HG03442 (cell line): ENCODE data around the gene RAD51B.
"Not testable (repeated sequence)": the region's sequence is repeated elsewhere in the genome, so short reads cannot be mapped to it uniquely, and the experiment has no call there.

Experiments used
- ATAC-seq: cut with Tn5 transposase; IDR thresholded peaks from one replicate; pipeline ENCODE4 v1.9.1; 2021; ENCODE audit warnings: mild to moderate bottlenecking, moderate library complexity; ENCODE audit not compliant: unreplicated experiment

RAD51B gene

DNA sequence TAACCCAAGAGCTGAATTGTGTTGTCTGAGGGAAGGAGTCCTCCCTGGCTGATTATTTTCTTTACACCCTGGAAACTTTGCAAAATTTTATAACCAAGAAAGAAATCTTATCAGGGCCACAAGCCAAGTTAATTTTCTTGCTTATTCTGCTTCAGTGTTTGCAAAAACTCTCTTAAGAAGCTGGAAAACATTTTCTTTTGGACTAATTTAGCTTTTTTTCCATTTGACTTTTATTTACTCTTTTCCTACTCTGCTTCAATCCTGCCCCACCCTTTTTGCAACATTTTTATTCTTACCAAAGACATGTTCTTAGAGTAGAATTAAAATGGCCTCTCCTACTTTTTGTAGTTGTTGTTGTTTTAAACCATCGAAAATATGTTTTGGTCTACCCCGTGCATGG lies 594.5 kb downstream of the RAD51B start:
- ATAC-seq = no peak

- no peak for ATAC-seq
Measured at GRCh38 chr14:68416171-68416570, 596.6 kb downstream of the RAD51B start.

DNA sequence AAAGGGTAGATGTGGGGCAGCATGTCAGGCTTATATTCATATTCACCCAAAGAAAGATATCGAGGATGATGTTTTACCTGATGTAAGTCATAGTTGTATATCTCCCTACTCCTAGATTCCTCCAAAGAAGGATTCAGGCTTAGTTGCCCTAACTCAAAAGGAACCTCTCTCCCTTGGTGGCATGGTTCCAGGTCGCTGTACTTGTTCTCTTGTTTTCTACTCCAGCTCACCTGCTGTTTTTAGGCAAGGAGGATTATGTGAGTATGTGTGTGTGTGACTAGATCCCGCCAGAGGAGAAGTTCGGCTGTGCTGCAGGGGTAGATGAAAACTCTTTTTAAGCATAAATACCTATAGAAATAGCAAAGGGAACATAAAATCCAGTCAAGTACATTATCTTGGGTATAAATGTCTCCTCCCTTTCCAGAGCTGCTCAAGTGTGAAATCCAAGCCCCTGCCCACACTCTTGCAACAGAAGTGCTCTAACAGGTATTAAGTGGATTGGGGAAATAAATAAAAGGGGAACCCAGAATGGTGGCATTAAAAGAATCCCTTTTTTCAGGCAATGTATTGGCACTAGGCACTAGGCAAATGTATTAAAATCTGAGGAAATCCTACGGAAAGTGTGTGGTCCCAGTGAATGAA lies 597.6 kb downstream of the RAD51B start:
- no peak for ATAC-seq

DNA sequence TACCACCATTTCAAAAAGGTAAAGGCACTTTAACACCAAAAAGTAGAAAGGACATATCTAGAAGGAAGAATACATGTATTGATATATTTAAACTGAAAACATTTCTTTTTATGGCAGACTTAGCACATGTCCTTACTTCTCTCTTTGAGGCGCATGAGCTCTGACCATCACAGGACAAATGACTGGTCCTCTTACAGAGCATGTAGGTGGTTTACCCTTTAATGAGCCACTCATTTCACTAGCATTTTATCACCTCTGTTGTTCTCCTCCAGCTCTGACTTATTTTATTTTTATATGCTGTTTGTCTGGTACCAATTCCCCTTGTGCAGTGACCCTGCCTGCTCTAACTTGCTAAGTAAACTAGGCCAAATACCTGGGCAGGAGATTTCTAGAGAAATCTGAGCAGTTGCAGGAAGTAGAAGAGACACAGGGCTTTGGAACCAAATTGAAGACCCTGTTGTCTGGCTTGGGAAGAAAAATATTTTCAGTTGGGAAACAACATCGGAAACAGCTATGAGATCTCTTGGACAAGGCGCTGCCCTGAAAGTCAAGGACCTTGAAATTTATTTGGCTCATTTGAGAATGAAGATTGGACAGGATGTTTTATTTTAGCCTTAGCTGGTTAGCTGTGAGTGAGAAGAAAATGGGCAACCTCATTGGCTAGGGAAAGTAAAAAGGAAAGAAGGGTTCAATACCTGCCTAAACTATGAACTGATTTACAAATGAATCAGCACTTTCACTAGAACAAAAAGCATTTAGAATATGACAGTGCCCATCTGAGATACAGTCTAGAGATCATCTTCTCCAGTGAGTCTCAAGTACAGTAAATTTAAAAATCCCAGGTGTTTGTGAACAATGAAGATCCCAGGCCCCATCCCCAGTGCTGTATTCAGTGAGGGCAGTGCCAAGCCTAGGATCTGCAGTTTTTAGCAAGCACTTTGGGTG lies 598.9 kb downstream of the RAD51B start:
- ATAC-seq = no peak

GRCh38 chr14:68420350-68420749 lies 600.8 kb downstream of the RAD51B start:
- ATAC-seq = no peak

DNA sequence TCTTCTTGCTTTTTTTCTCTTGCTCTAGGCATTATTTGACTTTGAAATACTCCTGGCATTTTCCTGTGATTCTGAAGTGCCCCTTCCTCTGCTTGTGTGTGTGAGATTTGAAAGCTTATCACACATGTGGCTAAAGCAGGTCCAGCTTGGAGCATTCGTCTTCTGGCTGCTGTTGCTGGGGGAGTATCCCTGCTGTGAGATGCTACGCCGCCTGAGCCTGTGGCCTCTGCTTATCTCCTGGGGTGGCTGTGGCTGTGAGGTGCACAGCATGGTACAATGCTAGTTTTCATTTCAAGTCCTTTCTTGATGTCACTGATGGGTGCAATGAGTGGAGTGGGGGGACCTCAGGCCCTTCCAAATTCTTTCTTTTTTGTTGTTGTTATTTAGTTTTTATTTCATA lies 601.5 kb downstream of the RAD51B start:
- no peak for ATAC-seq

- no peak for ATAC-seq
Measured at GRCh38 chr14:68423686-68424085, 604.1 kb downstream of the RAD51B start.

GRCh38 chr14:68424443-68425172 lies 605.0 kb downstream of the RAD51B start:
- no peak for ATAC-seq

DNA sequence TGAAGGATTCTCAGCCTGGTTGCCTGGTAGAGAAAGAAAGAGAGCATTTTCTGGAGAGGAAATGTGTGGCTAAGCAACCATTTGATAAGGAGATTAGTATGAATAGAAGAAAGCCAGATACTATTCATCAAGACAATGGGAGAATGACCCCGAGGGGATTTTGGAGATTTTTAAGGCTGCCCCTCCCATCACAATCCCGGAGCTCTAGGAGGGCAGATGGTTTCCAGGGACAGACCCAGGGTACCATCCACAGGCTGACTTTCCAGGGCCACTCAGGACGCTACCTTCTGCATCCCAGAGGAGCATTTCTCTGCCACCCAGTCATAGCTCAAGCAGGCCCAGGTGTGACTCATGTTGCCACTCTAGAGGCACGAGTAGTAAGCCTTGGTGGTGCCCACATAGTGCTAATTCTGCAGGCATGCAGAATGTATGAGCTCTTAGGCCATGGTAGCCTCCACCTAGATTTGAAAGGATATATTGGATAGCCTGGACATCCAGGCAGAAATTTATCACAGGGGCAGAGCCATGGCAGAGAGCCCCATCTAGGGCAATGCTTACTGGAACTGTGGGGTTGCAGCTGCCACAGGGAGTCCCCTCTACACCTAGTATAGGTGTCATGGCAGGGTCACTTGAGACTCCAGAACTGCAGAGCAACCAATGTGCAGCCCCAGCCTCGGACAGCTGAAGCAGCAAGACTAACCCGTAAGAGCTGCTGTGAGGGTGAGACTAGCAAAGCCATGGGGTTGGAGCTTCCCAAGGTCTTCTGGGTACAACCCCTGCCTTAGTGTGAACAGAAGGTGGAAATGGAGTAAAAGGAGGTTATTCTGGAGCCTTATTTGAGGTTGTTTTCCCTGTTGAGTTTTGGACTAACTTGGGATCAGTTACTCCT lies 607.3 kb downstream of the RAD51B start:
- no peak for ATAC-seq

DNA sequence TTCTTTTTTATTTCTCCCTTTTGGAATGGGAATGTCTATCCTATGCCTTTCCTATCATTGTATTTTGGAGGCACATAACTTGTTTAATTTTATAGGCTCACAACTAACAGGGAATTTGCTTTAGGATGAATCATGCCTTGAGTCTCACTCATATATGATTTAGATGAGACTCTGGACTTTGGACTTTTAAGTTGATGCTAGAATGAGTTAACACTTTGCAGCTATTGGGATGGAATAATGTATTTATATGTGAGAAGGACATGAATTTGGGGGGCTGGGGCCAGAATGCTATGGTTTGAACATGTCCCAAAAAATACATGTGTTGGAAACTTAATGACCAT lies 607.9 kb downstream of the RAD51B start:
- ATAC-seq = no peak

- not testable (repeated sequence) for ATAC-seq
Measured at GRCh38 chr14:68428900-68429299, 609.3 kb downstream of the RAD51B start.

DNA sequence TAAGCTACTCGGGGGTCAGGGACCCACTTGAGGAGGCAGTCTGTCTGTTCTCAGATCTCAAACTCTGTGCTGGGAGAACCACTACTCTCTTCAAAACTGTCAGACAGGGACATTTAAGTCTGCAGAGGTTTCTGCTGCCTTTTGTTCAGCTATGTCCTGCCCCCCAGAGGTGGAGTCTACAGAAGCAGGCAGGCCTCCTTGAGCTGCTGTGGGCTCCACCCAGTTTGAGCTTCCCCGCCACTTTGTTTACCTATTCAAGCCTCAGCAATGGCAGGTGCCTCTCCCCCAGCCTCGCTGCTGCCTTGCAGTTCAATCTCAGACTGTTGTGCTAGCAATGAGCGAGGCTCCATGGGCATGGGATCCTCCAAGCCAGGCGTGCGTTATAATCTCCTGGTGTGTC lies 614.6 kb downstream of the RAD51B start:
- ATAC-seq = not testable (repeated sequence)

DNA sequence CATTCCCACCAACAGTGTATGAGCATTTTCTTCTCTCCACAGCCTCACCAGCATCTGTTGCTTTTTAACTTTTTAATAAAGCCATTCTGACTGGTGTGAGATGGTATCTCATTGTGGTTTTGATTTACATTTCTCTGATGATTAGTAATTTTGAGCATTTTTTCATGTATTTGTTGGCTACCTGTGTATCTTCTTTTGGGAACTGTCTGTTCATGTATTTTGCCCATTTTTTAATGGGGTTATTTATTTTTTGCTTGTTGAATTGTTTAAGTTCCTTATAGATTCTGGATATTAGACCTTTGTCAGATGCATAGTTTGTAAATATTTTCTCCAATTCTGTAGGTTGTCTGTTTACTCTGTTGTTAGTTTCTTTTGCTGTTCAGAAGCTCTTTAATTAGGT lies 616.1 kb downstream of the RAD51B start:
- not testable (repeated sequence) for ATAC-seq

DNA sequence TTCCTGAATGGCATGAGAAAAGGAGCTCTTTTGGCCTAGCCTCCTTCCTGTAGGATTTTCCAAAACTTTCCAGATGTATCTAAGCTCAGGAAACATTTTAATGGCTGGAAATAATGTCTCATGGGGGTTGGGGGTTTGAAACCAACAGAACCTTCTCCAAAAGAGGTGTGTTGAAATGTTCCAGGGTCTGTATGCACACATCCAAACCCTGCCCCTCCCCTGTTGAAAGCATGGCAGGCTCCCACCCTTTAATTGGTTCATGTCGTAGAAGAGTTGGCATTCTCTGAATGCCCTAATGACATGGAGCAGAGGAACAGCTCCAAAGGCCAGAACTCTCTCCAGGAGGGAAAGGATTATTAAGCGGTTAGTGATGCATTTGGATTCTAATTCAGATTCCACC lies 620.1 kb downstream of the RAD51B start:
- no peak for ATAC-seq

DNA sequence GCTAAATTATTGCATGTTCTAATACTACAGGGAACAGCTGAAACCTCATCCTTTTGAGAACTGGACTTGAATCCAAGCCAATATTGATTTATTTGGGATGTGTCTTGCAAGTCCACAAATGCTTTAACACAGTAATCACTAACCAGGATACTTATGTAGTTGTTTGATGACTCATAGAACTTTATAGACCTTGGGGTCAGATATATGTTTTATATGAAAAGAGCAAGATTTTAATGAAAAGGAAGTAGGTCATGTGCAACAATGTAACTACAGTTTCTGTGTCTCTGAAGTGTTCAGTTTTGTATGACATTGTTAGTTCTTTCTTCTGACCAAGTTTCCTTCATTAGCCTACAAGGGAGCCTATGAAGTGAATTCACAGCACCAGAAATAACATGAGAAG lies 621.2 kb downstream of the RAD51B start:
- ATAC-seq = no peak

- ATAC-seq = no peak
Measured at GRCh38 chr14:68441542-68441941, 622.0 kb downstream of the RAD51B start.

DNA sequence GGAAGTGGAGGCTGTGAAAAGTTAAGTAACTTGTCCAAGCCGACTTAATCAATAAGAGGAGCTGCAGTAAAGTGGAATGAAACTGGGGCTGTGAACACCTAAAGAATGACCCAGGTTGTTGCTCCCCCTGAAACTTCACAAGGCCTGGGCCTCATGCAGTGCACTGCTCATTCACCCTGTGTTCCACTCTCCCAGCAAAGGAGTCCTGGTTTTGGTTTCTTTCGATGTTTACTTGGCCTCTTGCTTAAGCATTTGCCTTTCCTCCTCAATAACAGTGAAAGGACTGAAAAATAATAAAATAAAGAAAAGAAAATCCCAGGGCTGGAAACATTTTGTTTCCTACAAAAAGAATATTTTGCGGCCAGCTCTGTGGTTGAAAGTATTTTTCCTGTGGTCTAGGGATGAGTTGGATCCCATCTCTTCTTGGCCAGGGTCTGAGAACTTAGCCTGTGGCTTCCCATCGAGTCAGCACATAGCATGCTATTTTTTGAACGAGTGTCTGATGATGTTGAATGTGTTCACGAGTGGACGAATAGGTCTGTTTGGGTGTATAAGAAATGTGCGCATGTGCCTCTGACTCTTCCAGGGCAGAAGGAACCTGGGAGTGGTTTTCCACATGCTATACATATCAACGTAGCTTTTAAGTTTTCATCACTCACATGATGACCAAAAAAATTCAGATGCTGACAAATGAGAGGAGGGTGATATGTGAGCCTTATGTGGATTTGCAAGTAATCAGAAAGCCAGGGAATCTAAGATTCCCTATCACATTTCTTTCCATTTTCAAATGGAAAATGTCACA lies 623.5 kb downstream of the RAD51B start:
- no peak for ATAC-seq

DNA sequence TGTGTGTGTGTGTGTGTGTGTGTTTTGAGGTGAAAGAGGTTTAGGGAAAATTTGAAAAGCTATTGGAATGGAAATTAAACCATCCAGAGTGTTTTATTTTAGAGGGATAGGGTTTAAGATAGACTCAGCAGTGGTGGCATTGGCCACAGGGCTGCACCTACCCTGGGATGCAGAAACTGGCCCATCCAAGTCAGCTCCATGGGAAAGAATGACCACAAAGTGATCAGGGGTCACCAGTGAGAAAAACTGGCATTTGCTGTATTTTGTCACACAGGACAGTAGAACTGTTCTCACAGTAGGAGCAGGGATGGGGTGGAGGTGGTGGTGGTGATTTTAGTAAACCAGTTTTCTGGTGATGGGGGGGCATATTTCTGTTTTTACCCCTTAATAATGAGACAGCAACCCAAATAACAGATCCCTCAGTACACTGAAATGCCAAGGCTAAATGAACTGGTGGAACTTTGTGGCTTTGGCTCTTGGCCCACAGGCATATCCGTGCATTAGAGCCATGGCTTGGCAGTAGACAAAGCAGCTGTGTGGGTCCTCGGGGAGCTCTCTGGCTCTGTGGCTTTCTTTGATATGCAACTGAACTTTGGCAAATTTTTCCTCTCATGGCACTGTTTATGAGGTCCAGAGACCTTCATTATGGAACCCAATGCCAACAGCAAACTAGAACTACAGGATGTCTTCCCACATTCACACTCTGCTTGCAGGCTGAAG lies 625.0 kb downstream of the RAD51B start:
- no peak for ATAC-seq
